Neuronal stem cell (in vitro differentiated cells): Measurements from ENCODE around the gene SC5D.

Experiments
- DNase-seq: peaks from one replicate; pipeline ENCODE4 v3.0.0-alpha.2; 2013; ENCODE audit warnings: low spot score
- H2AFZ ChIP-seq: one replicate; pipeline ENCODE4 v1.6.1; 2013; ENCODE audit warnings: mild to moderate bottlenecking, low read length, inconsistent platforms
- H2AK5ac ChIP-seq: 2 replicates; pipeline ENCODE4 v1.6.1; 2013; ENCODE audit warnings: low read depth, mild to moderate bottlenecking, inconsistent platforms, low read length, moderate library complexity, mixed read lengths
- H2BK120ac ChIP-seq: 2 replicates; pipeline ENCODE4 v1.6.1; 2013; ENCODE audit warnings: low read depth, mild to moderate bottlenecking, inconsistent platforms, low read length, moderate library complexity, mixed read lengths
- H2BK12ac ChIP-seq: one replicate; pipeline ENCODE4 v1.6.1; 2013; ENCODE audit warnings: low read length, inconsistent platforms
- H2BK15ac ChIP-seq: 2 replicates; pipeline ENCODE4 v1.6.1; 2013; ENCODE audit warnings: mild to moderate bottlenecking, low read length, inconsistent platforms, mixed read lengths
- H2BK5ac ChIP-seq: one replicate; pipeline ENCODE4 v1.6.1; 2013; ENCODE audit warnings: inconsistent platforms, mild to moderate bottlenecking, low read length, moderate library complexity
- H3K14ac ChIP-seq: one replicate; pipeline ENCODE4 v1.6.1; 2013; ENCODE audit warnings: low read length, inconsistent platforms
- H3K18ac ChIP-seq: 2 replicates; pipeline ENCODE4 v1.6.1; 2013; ENCODE audit warnings: low read length, inconsistent platforms
- H3K23ac ChIP-seq: 2 replicates; pipeline ENCODE4 v1.6.1; 2013; ENCODE audit warnings: low read depth, mild to moderate bottlenecking, mixed read lengths, low read length, inconsistent platforms; ENCODE audit not compliant: poor library complexity
- H3K27ac ChIP-seq: replicated peaks from 3 replicates; pipeline ENCODE4 v1.5.1; 2013; ENCODE audit warnings: low read length, inconsistent platforms
- H3K27me3 ChIP-seq, 3 experiments: 2 replicates each; pipeline ENCODE4 v1.6.1; 2013; ENCODE audit warnings: low read length in 3 of 3, mild to moderate bottlenecking in 2 of 3, inconsistent platforms in 1 of 3, low read depth in 1 of 3, mixed read lengths in 1 of 3, moderate library complexity in 1 of 3; ENCODE audit not compliant: control insufficient read depth in 3 of 3, insufficient read depth in 3 of 3
- H3K36me3 ChIP-seq, 2 donors: replicated peaks in 1 of 2; 2 replicates each; pipeline ENCODE4 v1.6.1; 2013; ENCODE audit warnings: low read length in 2 of 2; ENCODE audit not compliant: control insufficient read depth in 2 of 2, insufficient read depth in 2 of 2
- H3K4ac ChIP-seq: 2 replicates; pipeline ENCODE4 v1.6.1; 2013; ENCODE audit warnings: inconsistent platforms, mild to moderate bottlenecking, low read length, moderate library complexity
- H3K4me1 ChIP-seq, 2 donors: 1 replicate in 1 of 2; 2 replicates in 1 of 2; pipeline ENCODE4 v1.6.1; 2013; ENCODE audit warnings: low read length in 2 of 2, low read depth in 1 of 2; ENCODE audit not compliant: control insufficient read depth in 2 of 2, insufficient read depth in 1 of 2
- H3K4me2 ChIP-seq: one replicate; pipeline ENCODE4 v1.6.1; 2013; ENCODE audit warnings: mild to moderate bottlenecking, low read length, inconsistent platforms; ENCODE audit not compliant: insufficient read depth, poor library complexity, severe bottlenecking
- H3K4me3 ChIP-seq, 2 donors: 2 replicates each; pipeline ENCODE4 v1.5.1; 2013; ENCODE audit warnings: low read length in 2 of 2, mild to moderate bottlenecking in 2 of 2, inconsistent platforms in 1 of 2, moderate library complexity in 1 of 2
- H3K79me1 ChIP-seq: one replicate; pipeline ENCODE4 v1.6.1; 2013; ENCODE audit warnings: low read depth, mild to moderate bottlenecking, inconsistent platforms, low read length, moderate library complexity
- H3K9ac ChIP-seq: one replicate; pipeline ENCODE4 v1.6.1; 2013; ENCODE audit warnings: mild to moderate bottlenecking, low read depth, low read length, inconsistent platforms; ENCODE audit not compliant: poor library complexity
- H3K9me3 ChIP-seq, 2 donors: replicated peaks in 1 of 2; 2 replicates each; pipeline versions ENCODE3 to v1.6.1; 2013; ENCODE audit warnings: low read length in 2 of 2, mild to moderate bottlenecking in 2 of 2, inconsistent platforms in 1 of 2, low read depth in 1 of 2, mixed read lengths in 1 of 2, moderate library complexity in 1 of 2; ENCODE audit not compliant: control insufficient read depth in 2 of 2, insufficient read depth in 1 of 2
- H4K8ac ChIP-seq: one replicate; pipeline ENCODE4 v1.6.1; 2013; ENCODE audit warnings: low read depth, mild to moderate bottlenecking, inconsistent platforms, low read length, moderate library complexity
- H4K91ac ChIP-seq: one replicate; pipeline ENCODE4 v1.6.1; 2013; ENCODE audit warnings: low read length, low read depth, mild to moderate bottlenecking, inconsistent platforms; ENCODE audit not compliant: poor library complexity
- WGBS, 2 donors: extraction: QIAGEN DNeasy Blood & Tissue Kit; methylation state at CpG; one replicate each; pipeline ENCODE4 v1.1.7; 2013; ENCODE audit warnings: missing lambda C conversion rate in 2 of 2, mixed read lengths in 1 of 2; ENCODE audit not compliant: insufficient read length in 2 of 2, insufficient replicate concordance in 1 of 2; ENCODE audit errors: extremely low coverage in 2 of 2; 5-methylcytosine and 5-hydroxymethylcytosine counted together

The SC5D gene

GRCh38 chr11:121350314-121351082, 57.9 kb downstream of the SC5D start:
- Histone ChIP-seq H3K79me1 (no peaks in the 10 kb centered on the region), H2BK120ac (no peak overlapping the region), H3K4ac (no peak overlapping the region), H3K4me2 (no peak overlapping the region), H3K18ac (no peak overlapping the region), H2BK5ac (no peak overlapping the region), H3K4me1 (peaks cover 0 to 8% of the 10 kb centered on the region in 2 donors), H2AK5ac (no peak overlapping the region), H3K14ac (no peak overlapping the region), H4K8ac (no peak overlapping the region), H3K36me3 (no peaks in the 10 kb centered on the region), H4K91ac (no peak overlapping the region), H3K4me3 (no peak overlapping the region), H3K27me3 (peaks cover 0 to 3% (median 0%) of the 10 kb centered on the region in 3 experiments), H2BK12ac (no peak overlapping the region), H3K9ac (no peak overlapping the region), H3K9me3 (no peaks in the 10 kb centered on the region), H2AFZ (no peak overlapping the region), H3K27ac (no peak overlapping the region), H3K23ac (no peak overlapping the region), H2BK15ac (no peak overlapping the region)
- DNase-seq: no peak
- no CpG with 5 or more reads among the region's 3 CpGs for WGBS, 2 donors

GRCh38 chr11:121351083-121351630, 58.6 kb downstream of the SC5D start:
- no peak overlapping the region for H3K4ac ChIP-seq
- no peak overlapping the region for H3K4me3 ChIP-seq
- H3K27ac ChIP-seq: no peak overlapping the region
- H2BK12ac ChIP-seq: no peak overlapping the region
- H3K4me1 ChIP-seq: peaks cover 0 to 8% of the 10 kb centered on the region in 2 donors
- H3K27me3 ChIP-seq: peaks cover 0 to 3% (median 0%) of the 10 kb centered on the region in 3 experiments
- no peak for DNase-seq
- H2BK5ac ChIP-seq: no peak overlapping the region
- H2BK120ac ChIP-seq: no peak overlapping the region
- H3K79me1 ChIP-seq: no peaks in the 10 kb centered on the region
- WGBS, 2 donors: 100% methylated on average over 1 of the region's 7 CpGs; no CpG with 5 or more reads in 1 of the 2 donors
- no peak overlapping the region for H2AK5ac ChIP-seq
- no peak overlapping the region for H2AFZ ChIP-seq
- no peak overlapping the region for H3K9ac ChIP-seq
- H3K18ac ChIP-seq: no peak overlapping the region
- H4K91ac ChIP-seq: no peak overlapping the region
- H2BK15ac ChIP-seq: no peak overlapping the region
- no peak overlapping the region for H3K4me2 ChIP-seq
- no peaks in the 10 kb centered on the region for H3K9me3 ChIP-seq
- no peak overlapping the region for H3K23ac ChIP-seq
- H3K14ac ChIP-seq: no peak overlapping the region
- no peak overlapping the region for H4K8ac ChIP-seq
- no peaks in the 10 kb centered on the region for H3K36me3 ChIP-seq

GRCh38 chr11:121352251-121352891, 59.8 kb downstream of the SC5D start:
- H3K79me1 ChIP-seq: no peaks in the 10 kb centered on the region
- WGBS, 2 donors: no CpG with 5 or more reads among the region's 8 CpGs
- H4K8ac ChIP-seq: no peak overlapping the region

GRCh38 chr11:121354192-121354591, 61.6 kb downstream of the SC5D start:
- H2AK5ac ChIP-seq: no peak overlapping the region
- H3K9ac ChIP-seq: no peak overlapping the region
- no peak overlapping the region for H3K4me2 ChIP-seq
- H4K91ac ChIP-seq: no peak overlapping the region
- H3K14ac ChIP-seq: no peak overlapping the region
- no peak overlapping the region for H3K18ac ChIP-seq
- H4K8ac ChIP-seq: no peak overlapping the region
- no peak for DNase-seq
- H2BK15ac ChIP-seq: no peak overlapping the region
- H3K36me3 ChIP-seq: no peaks in the 10 kb centered on the region
- no peak overlapping the region for H2BK120ac ChIP-seq
- WGBS, 2 donors: no CpG with 5 or more reads among the region's 1 CpG
- no peak overlapping the region for H2BK12ac ChIP-seq
- peaks cover 0 to 3% (median 0%) of the 10 kb centered on the region in 3 experiments for H3K27me3 ChIP-seq
- no peak overlapping the region for H3K4me3 ChIP-seq
- H3K4me1 ChIP-seq: peaks cover 0 to 8% of the 10 kb centered on the region in 2 donors
- no peak overlapping the region for H2BK5ac ChIP-seq
- H3K23ac ChIP-seq: no peak overlapping the region
- no peak overlapping the region for H2AFZ ChIP-seq
- no peak overlapping the region for H3K4ac ChIP-seq
- no peaks in the 10 kb centered on the region for H3K79me1 ChIP-seq
- no peaks in the 10 kb centered on the region for H3K9me3 ChIP-seq
- no peak overlapping the region for H3K27ac ChIP-seq

More at GRCh38 chr11:121352251-121352891, 59.8 kb downstream of the SC5D start:
- Histone ChIP-seq H3K4me3 (no peak overlapping the region), H2AFZ (no peak overlapping the region), H3K27ac (no peak overlapping the region), H2BK5ac (no peak overlapping the region), H3K36me3 (no peaks in the 10 kb centered on the region), H2BK15ac (no peak overlapping the region), H3K9me3 (no peaks in the 10 kb centered on the region), H3K4me1 (peaks cover 0 to 8% of the 10 kb centered on the region in 2 donors), H3K4me2 (no peak overlapping the region), H3K23ac (no peak overlapping the region), H3K27me3 (peaks cover 0 to 3% (median 0%) of the 10 kb centered on the region in 3 experiments), H2BK120ac (no peak overlapping the region), H3K14ac (no peak overlapping the region), H2AK5ac (no peak overlapping the region), H2BK12ac (no peak overlapping the region), H4K91ac (no peak overlapping the region), H3K4ac (no peak overlapping the region), H3K18ac (no peak overlapping the region), H3K9ac (no peak overlapping the region)
- DNase-seq: no peak
